ENCODE results near the gene MX1.

The MX1 gene

DNA sequence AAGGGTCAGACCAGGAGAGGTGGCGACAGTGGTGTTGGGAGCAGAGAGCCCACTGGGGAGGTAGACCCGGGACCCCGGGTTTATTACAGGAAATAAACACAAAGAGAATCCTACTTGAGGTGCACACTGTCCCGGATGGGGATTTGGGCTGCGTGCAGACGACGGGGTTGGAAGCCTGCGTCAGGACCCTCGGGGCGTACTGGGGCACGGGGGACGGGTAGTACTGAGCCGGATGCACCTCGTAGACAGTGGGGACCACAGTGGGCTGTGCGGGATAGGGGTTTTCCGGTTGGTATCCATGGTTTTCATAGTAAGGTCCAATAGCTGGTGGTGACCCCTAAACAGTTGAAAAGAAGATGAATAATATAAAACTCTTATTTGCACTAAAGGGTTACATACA is 68.2 kb downstream of the MX1 start:
- no peak for DNase-seq

DNA sequence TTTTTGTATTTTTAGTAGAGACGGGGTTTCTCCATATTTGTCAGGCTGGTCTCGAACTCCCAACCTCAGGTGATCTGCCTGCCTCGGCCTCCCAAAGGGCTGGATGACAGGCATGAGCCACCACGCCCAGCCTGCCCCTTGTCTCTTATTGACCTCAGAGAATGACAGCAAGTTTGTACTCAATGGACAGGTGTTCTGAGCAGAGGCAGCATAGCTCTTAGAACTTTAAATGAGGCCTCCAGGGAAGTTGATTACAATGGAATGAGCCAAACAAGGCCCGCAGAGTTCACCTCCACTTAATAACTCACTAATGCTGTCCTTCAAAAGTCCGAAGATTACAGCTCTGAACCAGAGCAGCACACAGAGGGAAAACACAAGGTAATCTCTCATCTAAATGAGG is 71.0 kb downstream of the MX1 start:
- DNase-seq: no peak

DNA sequence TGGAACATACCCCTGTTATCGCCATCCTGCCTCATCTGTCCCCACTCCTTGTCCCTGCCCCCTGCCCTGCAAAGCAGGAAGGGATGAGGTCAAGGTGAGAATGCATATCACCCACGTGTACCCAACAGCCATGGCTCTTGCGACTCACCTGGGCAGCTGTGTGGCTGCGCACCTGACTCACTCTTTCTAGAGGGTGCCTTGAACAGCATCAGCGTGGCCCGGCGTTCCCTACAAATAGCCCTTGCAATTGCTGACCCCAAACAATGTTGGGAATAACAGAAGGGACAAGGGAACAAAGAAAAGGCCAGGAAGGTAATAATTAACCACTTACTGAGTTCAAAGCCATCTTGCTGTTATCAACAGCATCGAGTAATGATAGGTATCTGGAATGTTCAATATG is 71.7 kb downstream of the MX1 start:
- no peak for DNase-seq

DNA sequence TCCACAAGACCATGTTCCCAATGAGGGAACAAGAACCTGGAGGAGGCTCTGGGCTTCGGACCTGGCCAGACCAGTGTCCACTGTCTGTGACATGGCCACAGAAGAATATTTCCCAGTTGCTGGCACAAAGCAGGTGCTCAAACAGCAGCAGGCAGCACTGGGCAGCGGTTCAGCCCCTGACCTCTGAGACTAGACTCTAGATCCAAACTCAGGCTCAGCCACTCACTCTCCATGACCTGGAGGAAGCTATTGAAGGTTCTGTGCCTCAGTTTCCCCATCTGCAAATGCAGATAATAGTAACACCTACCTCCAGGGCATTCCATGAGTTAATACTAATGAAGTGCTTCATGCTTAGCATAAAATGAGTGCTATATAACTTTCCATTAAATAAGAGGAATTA is 73.9 kb downstream of the MX1 start:
- no peak for DNase-seq

DNA sequence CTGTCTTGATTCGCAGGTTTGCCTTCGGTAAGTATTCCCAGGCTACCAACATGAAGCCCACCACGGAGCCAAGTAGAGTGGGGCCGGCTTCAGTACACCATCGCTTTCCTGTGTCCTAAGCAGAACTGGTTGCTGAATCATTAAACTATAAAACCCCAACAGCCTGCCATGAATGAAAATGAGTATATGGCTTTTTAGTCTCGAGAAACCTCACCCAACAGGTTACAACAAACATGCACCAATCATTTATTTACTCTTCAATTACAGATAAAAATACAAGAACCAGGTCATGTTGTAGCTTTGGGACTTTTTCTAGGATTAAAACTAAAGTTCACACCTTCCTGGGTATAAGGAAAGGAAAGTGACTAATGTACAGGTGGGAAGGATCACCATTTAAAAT is 74.3 kb downstream of the MX1 start:
- DNase-seq: no peak

DNA sequence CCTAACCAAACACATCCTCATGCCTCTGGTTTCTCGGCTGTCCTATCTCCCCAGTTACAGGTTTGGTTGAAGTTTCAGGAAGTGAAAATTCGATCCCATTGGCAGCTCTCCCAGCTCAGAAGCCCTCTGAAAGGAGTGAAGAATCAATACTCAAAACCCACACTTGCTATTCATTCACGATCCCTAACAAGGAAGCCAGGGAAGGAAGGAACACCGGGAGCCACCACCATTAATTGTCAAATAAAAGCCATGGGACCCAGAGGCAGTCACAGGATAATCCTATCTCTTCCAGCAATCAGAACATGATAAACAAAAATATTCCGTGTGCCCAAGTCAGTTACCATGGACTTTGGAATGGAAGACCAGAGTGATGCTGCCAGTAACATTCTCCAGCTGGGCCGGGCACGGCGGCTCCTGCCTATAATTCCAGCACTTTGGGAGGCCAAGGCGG is 74.9 kb downstream of the MX1 start:
- no peak for DNase-seq

DNA sequence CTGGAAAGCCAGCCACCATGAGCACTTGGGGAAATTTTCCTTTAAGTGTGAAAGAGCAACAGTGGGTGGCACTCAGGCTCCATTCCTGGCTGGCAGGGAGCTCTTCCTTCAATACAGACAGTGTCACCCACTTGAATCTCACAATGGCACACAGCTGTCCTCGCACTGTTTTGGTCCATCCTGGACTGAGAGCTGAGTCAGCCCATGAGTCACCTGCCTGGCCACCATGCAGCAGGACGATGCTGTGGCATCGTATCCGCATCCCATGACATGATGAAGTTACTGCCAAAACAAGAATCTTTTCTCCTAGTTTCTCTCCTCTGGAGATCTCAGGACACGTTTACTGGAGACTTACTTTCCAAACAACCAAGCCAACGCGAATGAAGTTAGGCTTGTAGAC is 75.9 kb downstream of the MX1 start:
- DNase-seq: no peak

DNA sequence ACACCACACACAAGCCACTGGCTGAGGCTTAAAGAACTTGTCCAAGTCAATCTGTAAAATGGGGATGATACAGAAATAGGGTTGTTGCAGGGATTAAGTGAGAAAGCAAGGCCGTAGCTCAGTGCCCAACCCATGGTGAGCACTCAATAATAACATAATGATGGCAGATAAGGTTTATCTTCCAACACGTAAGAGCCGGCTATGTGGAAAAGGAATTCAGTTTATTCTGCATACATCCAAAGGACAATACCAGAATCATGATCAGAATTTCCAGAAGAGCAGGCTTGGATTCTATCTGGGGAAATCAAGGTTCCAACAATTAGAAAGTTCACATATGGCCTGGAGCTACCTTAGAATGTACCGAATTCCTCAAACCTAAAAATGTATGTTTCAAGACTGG is 77.3 kb downstream of the MX1 start:
- no peak for DNase-seq

DNA sequence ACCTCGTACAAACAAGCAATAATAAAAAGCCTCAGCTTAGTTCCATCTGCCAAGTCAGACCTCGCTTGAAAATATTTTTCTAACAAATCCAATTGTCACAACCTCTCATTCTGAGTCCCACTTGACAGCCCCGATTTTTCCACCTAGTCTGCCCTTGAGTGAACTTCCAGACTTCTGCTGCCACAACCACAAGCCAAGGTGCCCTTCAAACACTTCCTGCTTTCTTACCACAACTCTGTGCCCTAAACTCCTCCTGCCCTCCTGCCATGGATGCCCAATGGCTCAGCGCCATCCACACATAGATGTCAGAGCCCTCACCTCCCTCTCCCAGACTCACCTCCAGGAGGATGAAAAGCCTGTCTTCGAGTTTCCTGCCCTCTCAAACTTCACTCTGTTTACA is 78.0 kb downstream of the MX1 start:
- DNase-seq: no peak

DNA sequence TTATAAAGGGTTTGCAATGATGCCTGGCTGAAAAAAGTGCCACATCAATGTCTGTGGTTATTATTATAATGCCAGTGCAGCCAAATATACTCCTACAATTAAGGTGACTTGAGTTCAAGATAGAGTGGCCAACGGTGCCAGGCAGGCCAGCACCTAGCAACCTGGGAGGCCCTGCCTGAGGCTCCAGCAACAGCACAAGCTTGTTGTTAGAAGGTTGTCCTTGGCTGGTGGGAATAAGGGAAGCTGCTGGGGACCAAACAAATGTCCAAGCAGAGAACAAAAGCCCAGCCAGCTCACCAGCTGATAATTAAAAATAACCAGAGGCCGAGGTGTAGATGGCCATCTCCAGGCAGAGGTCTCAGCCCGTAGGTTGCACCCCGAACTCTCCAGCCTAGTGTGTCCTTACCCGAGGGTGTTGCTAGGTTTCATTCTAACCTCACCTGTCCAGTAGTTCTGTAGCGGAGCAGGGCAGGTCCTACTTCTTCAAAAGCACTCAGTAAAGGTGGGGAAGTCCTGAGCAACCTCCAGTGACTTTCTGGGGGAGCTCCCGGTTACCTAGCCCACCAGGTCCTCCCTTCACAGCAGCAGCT is 80.1 kb downstream of the MX1 start:
- DNase-seq: no peak

DNA sequence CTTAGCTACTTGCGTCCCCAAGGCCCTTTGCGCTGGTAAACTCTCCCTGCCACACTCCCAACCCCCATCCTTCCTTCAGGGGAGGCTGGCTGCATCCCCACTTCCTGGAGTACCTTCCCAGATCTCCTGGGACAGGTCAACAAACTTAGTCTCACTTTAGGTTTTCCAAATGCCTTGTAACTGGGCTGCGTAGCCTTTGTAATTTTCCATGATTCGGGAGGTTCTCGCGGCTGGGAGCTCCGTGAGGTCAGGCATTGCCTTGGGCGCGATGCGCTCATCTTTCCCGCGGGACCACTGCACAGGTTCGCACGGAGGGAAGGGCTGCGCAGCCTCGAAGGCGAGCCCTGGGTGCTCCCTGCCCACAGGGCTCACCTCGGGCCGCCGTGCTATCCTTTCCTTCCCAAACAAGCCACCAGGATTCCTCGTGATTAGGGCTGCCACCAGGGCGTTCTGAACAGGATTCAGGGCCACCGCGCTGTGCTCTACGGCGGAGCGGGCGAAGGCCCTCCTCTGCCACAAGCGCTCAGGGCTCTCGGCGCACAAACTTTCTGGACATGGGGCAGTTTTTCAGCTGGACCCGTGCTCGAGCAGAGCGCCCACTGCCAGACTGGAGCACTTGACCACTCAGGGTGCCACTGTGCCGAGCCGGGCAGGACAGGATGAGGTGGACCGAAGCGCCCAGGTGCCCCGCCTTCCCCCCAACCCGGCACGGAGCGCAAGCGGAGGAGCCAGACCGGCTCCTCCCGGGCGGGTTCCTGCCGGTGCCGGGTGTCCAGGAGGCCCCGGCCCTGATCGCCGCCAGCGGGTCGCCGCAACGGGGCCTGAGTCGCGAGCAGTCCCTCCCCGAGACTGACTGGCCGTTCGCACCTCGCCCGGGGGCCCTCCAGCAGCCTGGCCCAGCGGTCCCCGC is 80.8 kb downstream of the MX1 start:
- DNase-seq: no peak

DNA sequence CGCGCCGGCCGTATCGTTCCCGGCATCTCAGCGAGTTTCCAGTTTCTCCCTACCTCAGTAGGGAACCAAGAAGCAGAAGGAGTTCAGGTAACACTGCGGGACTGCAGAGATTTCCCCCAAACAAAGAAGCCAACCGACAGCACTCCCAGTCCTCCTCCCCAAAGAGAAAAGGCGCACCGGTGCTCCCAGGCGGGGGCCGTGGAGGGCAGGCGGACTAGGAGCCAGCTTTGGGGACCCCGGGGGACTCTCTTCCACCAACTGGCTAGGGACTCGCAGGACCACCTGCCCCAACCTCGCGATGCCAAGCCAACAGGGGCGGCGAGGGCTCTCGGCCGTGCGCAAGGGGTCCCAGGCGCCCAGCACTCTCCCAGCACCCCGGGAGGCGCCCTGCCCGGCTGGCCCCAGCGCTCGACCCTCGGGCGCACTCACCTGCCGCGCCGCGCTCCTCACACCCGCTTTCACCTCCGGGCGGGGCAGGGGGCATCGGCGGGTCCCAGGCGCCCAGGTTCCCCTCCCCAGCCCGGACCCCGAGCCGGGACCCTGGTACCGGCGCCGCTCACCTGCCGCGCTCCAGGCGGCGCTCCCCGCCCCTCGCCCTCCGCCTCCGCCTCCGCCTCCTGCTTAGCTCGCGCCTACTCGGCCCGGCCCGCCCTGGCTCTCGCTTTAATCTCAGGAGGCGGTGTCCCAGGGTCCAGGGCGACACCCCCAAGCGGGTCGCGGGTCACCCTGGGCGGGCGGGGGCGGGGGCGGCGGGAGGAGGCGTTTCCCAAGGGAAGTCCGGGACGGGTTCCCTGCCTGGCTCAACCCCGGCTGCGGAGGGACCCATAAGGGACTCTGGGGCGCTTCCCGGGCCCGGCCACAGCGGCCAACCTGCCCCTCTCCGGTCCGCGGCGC is 81.7 kb downstream of the MX1 start, which contains the start of gene TMPRSS2:
Gene TMPRSS2, minus strand, starts transcription at position 638 of the 894 bp plus-strand sequence. CDS start 10,025 bp downstream, outside the sequence.
- DNase-seq: no peak

DNA sequence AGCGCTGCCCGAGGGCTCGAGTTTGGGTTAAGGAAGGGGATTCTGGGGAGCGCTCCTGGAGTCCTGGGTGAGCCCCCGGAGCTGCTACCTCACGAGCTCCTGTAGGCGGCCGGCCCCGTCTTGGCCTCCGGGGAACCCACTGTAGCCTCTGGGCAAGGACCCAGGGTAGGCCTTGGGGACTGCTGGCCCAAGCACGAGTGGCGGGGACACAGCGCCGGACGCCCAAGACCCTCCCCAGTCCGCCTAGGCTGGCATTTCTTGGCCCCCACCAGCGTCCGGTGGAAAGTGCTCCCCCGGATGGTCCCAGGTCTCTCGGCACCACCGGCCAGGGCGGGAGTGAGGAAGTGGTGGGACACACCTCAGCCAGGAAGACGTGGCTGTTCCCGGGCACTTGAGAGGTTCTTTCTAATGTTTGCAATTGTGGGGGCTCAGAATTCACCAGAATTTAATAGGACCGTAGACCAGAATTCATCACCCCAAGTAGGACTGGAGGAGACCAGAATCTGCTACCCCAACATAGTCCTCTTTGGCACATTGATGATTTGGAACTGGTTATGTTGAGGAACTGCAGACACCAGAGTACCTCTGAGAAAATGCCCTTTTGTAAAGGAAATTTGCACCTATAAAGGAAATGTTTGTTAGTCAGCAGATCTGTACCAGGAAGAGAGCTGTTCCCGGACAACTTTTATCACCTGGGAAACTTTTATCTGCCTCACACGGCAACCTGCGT is 82.5 kb downstream of the MX1 start:
- DNase-seq: no peak

All from NCI-H1105 (cell line).